ENCODE data around the gene TBC1D17.
A peak's percentile ranks its signal among the peaks of the same experiment; 100 is the strongest.

TBC1D17 gene

DNA sequence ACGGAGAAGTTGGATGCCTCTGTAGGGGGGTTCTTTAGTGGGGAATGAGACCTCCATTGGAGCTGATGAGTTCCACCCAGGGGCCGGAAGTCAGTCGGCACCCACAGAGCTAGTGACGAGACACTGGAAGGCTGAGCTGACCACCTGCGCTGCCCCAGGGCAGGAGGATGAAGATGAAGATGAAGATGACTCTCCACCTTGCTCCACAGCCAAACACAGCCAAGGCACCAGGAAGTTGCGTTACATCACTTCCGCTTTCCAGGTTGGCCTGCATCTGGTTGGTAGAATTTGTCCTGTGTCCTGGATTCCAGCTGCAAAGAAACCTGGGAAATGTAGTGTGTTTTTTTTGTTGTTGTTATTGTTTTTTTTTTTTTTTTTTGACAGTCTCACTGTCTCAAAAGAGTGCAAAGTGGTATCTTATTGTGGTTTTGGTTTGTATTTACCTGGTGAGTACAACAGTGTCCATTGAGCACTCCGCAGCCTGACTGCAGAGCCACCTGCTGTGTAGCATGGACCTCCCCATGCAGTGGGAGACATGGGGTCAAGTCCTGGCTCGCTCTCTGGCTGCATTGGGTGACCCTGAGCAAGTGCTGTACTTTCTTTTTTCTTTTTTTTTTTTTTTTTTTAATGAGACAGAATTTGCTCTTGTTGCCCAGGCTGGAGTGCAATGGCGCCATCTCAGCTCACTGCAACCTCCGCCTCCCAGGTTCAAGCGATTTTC lies 1.9 kb downstream of the TBC1D17 start:
- no peak for DNase-seq

- DNase-seq = no peak
Measured at GRCh38 chr19:49880162-49880869, 2.8 kb downstream of the TBC1D17 start.

DNA sequence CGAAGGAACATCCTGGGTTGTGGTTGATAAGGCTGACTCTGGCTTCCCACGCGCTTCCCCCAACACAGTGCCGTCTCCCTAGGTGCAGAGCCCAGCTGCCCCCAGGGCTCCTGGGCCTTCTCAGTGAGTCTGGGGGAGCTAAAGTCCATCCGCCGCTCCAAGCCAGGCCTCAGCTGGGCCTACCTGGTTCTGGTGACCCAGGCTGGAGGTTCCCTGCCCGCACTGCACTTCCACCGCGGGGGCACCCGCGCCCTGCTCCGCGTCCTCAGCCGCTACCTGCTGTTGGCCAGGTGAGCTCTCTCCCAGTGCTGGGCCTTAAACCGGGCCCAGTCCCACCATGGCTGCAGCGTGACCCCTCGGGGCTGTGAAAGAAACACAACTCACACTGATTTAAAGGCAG lies 3.7 kb downstream of the TBC1D17 start:
- no peak for DNase-seq

DNA sequence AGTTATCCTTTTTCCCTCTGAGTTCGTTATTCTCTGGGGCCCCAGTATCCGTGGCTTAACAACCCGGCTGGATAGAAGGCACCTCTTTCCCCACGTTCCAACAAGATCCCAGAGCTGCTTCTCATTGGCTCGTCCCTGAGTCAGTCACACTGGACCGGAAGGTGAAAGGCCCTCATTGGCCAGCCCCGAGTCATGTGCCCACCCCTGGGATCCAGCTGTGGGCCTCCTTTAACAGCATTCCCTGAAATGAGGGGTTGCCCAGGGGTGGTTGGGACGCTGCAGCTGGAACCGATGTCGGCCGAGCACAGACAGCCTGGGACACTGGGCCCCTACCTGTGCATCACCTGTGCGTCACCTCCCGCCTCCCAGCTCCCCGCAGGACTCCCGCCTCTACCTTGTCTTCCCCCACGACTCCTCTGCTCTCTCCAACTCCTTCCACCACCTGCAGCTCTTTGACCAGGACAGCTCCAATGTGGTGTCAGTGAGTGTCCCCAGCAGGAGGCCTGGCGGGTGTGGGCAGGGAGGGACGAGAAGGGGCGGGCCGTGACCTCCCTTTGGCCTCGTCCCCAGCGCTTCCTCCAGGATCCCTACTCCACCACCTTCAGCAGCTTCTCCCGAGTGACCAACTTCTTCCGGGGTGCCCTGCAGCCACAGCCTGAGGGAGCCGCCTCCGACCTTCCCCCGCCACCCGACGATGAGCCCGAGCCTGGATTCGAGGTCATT lies 4.3 kb downstream of the TBC1D17 start:
- DNase-seq = no peak

DNA sequence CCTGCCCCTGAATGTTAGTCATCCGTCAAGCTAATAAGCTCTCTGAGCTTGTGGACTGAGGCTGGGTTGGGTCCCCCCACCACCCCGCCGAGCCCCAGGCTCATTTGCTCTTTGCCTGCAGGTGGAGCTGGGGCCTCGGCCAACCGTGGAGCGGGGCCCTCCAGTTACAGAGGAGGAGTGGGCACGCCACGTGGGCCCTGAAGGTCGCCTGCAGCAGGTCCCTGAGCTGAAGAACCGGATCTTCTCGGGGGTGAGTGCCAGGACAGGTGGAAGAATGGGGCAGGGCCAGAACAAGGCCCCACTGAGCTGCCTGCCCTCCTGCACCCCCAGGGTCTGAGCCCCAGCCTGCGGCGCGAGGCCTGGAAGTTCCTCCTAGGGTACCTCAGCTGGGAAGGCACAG lies 5.1 kb downstream of the TBC1D17 start:
- no peak for DNase-seq

DNA sequence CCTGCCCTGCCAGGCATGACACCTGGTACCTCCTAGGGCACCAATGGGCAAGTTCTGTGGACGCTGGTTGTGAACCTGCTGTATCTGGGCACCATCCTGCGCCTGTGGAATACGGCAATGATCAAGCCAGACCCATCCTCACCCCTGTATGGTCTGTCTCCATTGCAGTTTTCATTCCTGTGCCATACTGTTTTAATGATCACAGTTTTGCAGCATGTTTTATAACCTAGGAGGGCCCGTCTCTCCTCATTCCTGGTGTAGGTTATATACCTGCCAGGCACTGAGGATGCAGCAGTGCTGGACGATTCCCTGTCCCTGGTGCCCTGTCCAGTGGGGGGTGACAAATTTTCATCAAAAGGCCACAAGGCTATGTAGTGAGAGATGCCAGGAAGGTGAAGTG lies 5.6 kb downstream of the TBC1D17 start:
- DNase-seq = no peak

GRCh38 chr19:49884109-49884508 lies 6.6 kb downstream of the TBC1D17 start:
- DNase-seq = no peak

DNA sequence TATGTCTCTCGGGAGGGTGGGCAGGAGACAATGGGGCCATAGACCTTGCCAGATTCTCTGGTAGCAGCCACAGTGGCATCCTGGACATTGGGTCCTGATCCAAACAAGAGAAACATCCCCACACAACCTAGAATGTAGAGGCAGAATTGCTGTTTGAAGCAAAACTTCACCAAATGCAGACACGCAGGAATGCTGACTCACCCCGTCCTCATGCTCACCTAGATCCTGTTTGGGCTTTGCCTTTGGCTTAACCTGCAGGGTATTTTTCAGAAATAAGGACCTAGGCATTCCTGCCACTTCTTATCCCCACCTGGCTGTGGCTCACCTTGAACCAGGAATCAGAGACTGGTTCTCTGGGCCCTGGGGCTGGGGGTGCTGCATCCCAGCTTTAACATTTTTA lies 7.3 kb downstream of the TBC1D17 start:
- DNase-seq = no peak

DNA sequence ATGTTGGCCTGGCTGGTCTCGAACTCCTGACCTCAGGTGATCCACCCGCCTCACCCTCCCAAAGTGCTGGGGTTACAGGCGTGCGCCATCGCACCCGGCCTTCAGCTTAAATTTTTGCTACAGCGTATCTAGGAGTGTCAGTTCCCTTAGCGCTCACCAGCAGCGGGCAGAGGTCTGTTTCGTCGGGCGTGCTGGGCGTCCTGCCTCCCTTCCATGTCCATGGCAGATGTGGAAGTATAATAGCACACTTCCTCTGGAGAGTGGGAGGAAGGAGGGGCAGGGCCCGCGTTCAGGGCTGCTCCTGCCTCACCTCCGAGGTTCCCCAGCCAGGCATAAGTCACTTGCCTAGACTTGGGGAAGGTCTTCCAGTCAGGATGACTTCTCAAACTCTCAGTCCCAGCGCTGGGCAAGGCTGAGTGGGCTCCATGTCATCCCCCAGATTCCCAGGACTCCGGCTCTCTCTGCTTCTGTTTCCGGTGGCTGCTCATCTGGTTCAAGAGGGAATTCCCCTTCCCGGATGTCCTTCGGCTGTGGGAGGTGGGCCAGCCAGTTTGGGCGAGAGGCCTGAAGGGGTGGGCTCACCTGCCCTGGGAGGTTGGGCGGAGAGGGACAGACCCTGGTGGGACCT lies 9.6 kb downstream of the TBC1D17 start:
- DNase-seq = no peak

DNA sequence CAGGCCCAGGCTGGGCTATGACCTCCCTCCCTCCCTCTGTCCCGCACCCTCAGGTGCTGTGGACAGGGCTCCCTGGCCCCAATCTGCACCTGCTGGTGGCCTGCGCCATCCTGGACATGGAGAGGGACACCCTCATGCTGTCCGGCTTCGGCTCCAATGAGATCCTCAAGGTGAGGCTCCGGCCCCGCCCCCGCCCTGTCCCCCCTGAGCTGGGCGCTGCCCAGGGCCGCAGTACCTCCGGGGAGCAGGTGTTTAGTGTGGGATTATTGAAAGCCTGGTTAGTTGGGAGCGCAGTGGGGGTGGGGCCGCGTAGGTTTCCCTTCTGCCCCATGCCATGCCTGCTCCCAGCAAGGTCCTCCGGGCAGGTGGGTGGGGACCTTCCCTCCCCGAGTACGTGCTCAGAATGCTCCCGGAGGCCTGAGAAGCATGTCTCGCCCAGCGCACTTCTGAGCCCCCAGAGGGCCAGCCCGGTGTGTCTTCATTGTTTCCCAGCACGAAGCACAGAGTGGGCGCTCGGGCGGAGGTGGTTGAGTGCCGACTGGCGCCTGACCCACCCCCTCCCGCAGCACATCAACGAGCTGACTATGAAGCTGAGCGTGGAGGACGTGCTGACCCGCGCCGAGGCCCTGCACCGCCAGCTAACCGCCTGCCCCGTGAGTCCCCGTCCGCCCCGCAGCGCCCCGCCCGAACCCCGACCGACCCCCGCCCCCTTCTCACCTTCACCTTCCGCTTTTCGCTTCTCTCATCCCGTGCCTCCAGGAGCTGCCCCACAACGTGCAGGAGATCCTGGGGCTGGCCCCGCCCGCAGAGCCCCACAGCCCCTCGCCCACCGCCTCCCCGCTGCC lies 10.4 kb downstream of the TBC1D17 start:
- DNase-seq = no peak

- no peak for DNase-seq
Measured at GRCh38 chr19:49888510-49888824, 11.0 kb downstream of the TBC1D17 start.

GRCh38 chr19:49889038-49889686 lies 11.7 kb downstream of the TBC1D17 start:
- DNase-seq = no peak

DNA sequence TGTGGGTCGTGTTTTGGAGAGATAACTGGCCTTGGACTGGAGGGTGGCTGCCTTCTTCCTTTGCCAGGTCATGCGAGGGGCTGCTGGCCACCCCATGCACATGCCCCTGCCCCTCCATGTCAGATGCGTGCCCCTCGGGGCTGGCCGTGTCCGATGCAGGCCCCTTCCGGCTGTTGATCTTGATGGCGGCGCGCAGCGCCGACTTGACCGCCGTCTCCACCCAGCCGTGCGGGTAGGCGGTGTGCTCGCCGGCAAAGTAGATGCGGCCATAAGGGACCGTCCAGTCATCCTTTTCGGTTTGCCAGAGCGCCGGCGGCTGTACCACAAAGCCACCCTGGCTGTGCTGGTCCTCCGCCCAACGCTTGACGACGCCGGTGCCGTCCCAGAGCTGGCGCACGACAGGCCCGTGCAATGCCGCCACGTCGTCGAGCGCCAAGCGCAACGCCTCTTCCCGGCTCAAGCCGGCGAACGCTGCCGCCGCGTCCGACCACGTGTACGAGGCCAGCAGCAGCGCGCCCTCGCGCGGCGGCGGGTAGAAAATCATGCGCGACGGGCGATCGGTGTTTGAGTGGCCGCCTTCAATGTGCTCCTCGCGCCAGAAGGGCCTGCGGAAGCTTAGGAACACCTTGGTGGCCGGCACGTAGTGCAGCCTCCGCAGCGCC lies 12.3 kb downstream of the TBC1D17 start:
- peak; percentile 81 for DNase-seq

DNA sequence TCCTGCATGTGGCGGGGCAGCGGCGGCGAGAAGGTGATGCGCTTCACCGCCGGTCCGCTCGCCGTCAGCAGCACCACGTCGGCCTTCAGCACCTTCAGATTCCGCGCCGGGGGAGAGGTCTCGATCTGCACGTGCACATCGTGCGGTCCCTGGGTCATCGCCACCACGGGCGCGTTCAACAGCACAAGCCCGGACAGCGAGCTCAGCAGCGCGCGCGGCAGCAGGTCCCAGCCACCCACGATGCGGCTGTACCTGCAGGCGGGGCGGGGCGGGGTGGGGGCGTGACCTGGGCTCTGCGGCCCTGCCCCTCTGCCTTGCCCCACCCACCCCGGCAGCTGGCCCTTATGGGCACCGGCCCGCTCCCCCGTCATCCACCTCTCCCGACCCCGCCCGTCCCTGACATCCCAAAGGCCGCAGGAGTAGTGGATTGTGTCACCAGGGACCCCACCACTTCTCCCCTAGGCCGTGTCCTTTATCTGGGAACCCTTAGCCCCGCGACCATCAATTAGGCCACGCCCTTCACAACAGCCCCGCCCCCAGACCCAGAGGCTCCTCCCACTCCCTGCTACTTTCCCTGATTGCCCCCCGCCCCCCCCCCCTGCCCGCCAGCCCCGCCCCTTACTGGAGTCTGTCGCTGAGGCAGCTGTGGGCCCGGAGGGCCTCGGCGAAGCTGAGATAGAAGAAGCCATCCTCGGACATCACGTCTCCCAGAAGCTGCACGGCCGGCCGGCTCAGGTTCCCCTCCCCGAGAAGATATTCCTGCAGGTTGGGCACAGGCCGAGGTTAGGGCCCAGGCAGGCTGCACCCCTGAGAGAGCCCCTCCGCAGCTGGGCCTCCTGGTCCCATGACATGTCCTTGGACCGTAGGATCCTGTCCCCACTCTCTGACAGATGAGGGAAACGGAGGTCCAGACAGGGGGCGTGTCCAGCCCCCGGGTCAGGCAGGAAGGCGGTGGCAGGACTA lies 13.1 kb downstream of the TBC1D17 start:
- peak; percentile 78 for DNase-seq

GRCh38 chr19:49891393-49891792 lies 13.9 kb downstream of the TBC1D17 start:
- DNase-seq = no peak

- no peak for DNase-seq
Measured at GRCh38 chr19:49892716-49893115, 15.2 kb downstream of the TBC1D17 start.

DNA sequence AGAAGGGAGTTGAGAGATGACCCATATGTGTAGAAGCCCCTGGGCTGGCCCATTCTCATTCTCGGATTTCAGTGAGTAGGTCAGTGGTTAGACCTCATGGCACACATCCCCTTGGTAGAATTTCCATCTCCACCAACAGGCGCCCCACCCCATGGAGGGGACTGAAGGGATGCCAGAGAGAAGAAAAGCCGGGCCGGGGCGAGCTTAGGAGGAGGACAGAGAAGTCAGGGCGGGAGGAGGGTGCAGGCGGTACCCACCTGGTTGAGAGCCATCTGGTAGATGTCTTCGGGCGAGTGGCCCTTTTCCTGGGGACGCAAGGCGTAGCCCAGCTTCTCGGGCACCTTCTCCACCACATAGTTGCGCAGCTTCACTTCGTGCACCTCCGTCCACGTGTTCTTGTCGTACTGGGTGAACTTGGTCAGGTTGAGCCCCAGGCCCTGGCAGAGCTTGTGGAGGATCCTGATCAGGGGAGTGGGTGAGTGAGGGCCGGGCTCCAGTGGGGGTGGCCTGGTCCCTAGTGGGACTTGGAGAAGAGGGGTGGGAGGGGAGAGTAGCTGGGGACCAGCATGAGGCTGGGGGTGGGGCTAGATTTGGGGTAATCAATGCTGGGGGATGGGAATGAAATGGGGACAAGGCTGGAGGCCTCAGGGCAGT lies 16.6 kb downstream of the TBC1D17 start:
- no peak for DNase-seq

- DNase-seq = peak; percentile 66
Measured at GRCh38 chr19:49894879-49895565, 17.5 kb downstream of the TBC1D17 start.

Data from CD4-positive, alpha-beta T cell treated with Interleukin-17A for 1 hour (primary cell).